Measurements from ENCODE around the gene WNT3.

Gene WNT3

DNA sequence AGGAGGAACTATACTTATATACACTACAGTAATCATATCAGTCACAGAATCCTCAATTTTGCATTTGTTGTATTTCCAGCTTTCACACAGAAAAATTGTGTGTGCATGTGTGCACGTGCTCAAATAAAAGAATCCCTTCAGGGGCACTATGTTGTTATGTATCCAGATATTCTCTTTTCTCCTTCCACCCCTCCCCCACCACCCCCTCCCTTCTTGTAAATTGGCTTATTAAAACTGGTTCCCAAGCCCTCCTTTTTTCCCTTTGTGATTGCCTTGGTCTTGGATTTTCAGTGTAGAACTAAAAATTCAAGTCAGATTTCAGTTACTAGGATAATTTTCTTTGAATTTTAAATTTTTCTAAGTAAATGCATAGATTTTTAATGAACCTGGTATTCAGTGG is 86.3 kb downstream of the WNT3 start:
- DNase-seq (ENCODE audit: low read depth, low spot score), result no peak

DNA sequence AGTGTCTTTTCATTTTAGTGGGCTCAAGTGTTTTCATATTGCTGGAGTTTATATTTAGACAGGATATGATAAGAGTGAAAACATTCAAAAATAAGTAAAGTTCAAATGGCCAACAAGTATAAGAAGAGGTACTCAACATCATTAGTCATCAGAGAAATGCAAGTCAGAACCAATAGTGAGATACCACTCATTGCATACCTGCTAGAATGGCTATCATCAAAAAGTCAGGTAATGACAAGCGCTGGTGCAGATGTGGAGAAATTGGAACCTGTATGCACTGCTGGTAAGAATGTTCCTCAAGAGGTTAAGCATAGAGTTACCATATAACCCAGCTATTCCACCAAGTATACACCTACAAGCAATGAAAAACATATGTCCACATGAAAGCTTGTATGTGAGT is 87.8 kb downstream of the WNT3 start:
- DNase-seq (ENCODE audit: low read depth, low spot score), result no peak

- no peak for DNase-seq (ENCODE audit: low read depth, low spot score)
These were observed 88.5 kb downstream of the WNT3 start for GRCh38 chr17:46730026-46730425.

GRCh38 chr17:46727572-46728348 is 90.7 kb downstream of the WNT3 start:
- DNase-seq (ENCODE audit: low read depth, low spot score), result no peak

DNA sequence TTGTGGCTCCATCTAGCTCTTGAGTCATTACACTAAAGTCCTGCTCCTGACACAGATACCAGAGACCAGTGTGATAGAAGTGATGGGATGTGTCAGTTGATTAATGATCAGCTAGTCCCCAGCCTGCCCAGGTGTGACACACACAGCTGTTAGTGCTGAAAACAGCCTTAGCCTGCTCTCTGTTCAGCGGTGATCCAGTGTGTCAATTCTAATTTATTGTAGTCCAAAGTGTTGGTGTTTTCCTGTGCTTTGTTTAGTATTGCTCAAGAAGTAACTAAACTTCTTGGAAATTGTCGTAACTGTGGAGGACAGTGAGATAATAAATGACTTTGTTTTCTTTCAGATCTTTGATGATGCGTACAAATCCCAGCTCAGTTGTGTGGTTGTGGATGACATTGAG is 92.3 kb downstream of the WNT3 start:
- DNase-seq (ENCODE audit: low read depth, low spot score), result no peak

DNA sequence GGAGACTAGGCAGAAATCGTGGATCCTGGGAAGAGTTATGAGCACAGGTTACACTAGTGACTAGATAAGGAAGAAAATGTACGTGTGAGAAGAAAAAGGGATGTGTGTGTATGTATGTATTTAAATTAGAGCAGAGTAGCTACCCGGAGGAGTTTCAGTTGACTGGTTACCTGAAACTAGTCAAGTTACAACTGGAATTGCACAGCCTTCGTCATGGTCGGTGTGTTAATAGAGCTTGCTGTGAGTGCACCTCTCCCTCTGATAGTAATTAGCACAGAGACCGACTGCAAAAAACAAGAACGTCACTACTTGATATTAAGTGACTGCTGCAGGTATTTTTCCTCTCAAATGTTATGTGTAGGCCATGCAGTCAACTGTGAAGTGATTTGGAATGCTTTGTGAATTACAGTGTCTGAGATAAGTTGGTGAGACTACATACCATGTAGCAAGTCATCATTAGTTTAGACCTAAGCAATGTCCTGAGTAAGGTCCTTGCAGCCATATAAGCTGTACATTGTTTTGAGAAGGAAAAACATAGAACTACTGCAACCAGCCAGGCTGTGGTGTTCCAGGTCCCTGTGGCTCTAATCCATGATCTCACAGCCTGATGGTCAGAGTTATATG is 95.7 kb downstream of the WNT3 start:
- DNase-seq (ENCODE audit: low read depth, low spot score), result no peak

DNA sequence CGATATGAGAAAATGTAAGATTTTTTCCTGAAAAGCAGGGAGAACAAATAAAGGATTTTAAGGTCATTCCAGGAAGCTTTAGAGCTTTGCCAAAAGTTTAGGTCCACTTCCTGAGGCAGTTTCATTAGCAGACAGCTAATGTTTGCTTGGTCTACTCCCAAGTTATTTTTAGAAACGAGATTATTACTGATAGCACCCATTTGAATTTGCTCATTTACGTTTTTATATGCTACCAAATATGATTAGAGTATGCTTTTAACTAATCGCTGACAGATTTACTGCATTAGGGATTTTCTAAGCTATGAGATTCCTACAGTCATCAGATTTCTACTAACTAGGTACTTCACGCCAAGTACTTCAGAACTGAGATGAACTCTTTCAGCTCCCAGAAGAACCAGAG is 98.1 kb downstream of the WNT3 start:
- DNase-seq (ENCODE audit: low read depth, low spot score), result no peak

GRCh38 chr17:46719891-46720290 is 98.6 kb downstream of the WNT3 start:
- DNase-seq (ENCODE audit: low read depth, low spot score), result no peak

DNA sequence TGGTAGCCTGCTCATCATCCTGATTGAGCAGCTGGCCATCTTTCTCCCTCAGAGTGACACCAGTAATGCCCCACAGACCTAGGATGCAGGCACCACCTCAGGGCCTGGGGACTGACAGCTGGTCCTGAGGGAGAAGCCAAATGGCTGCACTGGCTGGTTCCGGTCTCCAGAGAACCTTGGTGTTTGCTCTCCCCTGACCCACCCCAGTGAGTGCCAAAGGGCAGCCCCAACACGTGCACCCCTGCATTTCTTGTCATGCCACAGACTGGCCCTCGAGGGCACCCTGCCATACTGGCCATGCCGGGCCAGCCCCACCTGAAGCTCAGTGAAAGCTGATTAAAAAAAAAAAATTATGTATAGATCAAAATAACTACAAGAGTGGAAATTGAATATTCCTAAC is 100.5 kb downstream of the WNT3 start:
- DNase-seq (ENCODE audit: low read depth, low spot score), result no peak
